Dedifferentiated amniotic fluid mesenchymal stem cell (primary cell): ENCODE results near the gene RBSN.

Source experiments
- DNase-seq: peaks from one replicate; pipeline ENCODE4 v3.0.0-alpha.2; 2016; ENCODE audit errors: extremely low spot score

Gene RBSN

GRCh38 chr3:15099364-15100098, 583 bp upstream of the RBSN start:
- no peak for DNase-seq

DNA sequence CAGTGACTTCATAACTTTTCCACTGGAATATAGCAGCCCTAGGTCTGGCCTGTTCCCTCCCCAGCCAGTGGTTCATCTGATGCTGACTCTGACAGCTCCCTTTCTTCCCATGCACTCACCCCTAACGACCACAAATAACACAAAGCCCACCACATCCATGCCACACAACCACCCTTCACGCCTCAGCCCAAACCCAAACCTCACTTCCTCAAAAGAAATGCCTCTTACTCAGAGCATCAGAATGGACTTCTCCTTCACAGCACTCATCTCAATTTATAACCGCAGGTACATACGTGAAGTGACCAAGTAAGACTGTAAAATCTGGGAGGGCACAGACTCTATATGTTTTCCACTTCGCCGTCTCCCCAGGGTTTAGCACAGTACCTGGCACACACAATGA, 1.1 kb downstream of the RBSN start:
- DNase-seq, result no peak

GRCh38 chr3:15096046-15096445, 2.9 kb downstream of the RBSN start:
- DNase-seq, result no peak

- DNase-seq, result no peak
Observed at GRCh38 chr3:15094187-15094875, 4.6 kb downstream of the RBSN start.

- no peak for DNase-seq
Observed at GRCh38 chr3:15092686-15093085, 6.3 kb downstream of the RBSN start.

DNA sequence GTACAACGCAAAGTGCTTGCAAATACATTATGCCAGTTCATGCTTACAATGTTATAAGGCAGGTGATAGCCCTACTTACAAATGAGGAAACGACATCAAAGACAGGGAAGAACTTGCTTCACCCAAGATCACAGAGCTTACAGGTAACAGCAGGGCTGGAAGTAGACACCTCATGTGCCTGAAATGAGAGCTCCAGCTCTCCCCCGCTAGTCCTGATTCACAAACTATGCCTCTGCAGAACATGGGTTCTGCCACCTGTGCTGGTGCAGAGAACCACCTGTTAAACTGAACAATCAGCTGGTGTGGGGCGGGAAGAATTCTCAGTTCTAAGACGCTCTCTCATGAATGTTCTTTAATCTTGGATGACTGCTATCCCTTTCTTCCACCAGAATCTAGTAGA, 7.4 kb downstream of the RBSN start:
- DNase-seq, result no peak

DNA sequence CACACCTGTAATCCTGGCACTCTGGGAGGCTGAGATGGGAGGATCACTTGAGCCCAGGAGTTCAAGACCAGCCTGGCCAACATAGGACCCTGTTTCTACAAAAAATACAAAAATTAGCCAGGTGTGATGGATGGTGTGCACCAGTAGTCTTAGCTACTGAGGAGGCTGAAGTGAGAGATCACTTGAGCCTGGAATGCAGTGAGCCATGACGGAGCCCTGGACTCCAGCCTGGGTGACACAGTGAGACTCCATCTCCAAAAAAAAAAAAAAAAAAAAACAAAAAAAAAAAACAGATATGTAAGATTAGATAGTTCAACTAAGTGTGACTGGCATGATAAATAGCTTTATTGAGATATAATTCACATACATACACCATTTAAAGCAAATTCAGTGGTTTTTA, 9.7 kb downstream of the RBSN start:
- DNase-seq, result no peak

DNA sequence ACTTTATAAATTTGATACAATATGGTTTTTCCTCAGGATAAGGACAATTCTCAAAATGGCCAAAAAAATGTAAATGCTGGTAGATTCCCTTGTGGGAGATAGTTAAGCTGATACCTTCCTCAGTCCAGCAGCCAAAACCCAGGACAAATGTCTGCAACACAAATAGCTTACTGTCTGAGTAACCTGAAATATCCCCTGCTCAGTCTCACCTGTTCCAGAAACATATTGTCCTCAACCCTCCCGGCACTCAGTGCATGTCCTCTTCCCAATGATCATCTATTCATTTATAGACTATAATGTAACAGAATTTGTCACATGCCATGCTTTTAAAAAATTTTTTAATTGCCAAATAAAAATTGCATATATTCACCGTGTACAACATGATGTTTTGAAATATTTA, 12.2 kb downstream of the RBSN start:
- no peak for DNase-seq

DNA sequence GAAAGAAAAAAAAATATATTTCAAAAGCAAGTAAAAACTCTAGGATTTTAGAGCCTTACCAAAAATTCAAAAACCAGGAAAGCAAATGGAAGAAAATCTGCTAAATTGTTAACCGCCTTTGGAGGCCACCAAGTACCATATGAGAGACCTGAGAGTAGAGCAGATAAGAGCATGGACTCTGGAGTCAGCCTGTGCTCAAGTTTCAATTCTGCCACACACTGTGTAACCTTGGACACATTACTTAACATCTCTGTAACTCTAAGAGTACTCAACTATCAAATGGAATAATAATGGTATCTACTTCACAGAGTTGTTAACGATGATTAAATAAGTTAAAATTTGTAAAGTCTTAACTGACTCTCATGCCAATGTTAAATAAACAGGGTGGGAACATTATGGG, 12.7 kb downstream of the RBSN start:
- no peak for DNase-seq

- DNase-seq, result no peak
Observed at GRCh38 chr3:15083252-15083651, 15.7 kb downstream of the RBSN start.

DNA sequence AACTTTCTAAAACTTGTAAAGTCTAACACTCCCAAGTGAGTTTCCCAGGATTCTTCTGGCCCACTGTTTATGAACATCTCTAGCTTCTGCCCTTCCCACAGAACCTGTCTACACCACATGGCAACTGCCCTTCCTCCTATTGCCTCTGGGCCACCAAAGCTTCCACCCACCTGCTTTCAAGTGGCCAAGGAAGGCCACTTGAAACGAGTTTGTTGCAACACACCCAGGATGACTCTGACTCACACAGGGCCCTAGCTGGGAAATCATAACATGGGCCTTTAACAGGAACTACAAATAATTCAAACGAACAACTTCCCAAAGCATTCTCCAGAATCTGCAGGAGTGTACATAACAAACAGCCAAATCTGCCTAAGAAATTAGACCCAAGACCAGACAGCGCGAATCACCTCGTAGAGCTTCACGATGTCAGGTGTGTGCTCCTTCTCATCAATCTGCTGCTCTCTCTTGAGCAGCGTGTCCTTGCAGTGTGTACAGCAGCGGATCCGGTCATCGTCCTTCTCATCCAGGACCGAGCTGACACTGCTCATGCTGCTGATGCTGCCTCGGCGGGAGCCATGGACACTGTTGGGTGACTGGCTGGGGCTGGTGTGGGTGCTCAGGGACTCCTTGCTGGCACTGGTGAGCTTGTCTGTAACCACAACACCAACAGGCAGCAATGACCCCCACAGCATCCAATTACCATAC, 16.8 kb downstream of the RBSN start:
- no peak for DNase-seq

GRCh38 chr3:15079091-15079490, 19.9 kb downstream of the RBSN start:
- DNase-seq, result no peak

DNA sequence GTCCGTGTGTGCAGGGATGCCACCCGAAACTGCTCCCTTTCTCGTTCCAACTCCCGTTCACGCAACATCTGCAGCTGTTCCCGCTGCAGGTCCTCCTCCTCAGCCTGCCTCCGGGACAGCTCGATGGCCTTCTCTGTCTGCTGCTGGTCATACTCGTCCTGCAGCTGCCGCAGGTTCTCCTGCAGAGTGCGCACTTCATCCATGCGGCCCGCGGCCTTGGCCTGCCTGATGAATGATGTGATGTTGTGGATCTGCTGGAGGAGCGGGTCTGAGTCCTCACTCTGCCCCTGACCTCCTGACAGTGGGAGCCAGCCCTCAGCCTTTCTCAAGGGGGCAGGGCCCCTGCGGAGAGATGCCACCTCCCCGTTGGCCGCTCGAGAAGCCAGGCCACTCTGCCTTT, 24.4 kb downstream of the RBSN start:
- DNase-seq, result no peak

- DNase-seq, result no peak
Observed at GRCh38 chr3:15071699-15072098, 27.2 kb downstream of the RBSN start.

- no peak for DNase-seq
Observed at GRCh38 chr3:15069441-15069840, 29.5 kb downstream of the RBSN start.

DNA sequence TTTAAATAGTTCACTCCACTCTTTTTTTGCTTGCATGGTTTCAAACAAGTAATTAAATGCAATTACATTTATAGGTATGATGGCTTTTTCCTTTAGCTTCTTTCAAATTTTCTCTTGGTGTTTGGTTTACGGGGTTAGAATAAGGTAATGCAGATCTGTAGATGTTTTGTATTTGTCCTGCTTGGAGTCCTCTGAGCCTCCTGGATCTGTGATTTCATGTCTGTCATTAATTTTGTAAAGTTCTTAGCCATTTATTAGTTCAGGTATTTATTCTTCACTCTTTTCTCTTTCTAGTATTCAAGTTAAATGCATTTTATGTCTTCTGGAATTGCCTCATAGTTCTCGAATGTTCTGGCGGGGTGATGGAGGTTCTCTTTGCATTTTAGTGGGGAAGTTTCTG, 32.5 kb downstream of the RBSN start:
- no peak for DNase-seq

- no peak for DNase-seq
Observed at GRCh38 chr3:15065550-15066007, 33.4 kb downstream of the RBSN start.

DNA sequence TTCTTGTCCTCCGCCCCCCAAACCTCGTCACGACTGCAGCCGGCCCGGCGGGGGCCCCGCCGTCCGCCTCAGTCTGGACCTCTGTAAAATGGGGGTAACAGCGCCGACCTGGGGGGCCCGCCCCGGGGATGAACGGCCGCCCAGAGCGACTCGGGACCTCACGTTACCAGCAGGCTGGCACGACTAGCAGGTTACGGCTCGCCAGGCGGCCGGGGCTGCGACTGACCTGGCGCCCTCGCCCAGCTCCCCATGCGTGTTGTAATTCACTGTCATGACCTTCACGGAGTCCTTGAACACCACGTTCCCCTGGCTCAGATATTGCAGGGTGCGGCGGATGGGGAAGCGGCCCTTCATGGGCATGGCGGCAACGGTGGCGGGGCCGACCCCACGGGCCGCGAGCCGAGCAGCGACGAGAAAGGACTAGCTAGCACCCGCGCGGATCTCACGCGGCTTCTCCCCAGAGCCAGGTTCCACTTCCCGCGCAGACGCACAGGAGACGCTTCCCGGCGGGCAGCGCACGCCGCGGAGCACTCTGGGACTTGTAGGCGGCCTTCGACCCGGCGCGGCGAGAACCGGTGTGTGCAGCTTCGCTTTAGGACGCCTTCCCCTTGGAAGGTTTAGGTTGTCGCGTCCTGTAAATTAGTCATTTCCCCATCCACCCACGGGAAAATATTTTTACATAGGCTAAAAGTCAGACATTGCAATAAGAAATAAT, 34.0 kb downstream of the RBSN start, which contains the start of gene MRPS25:
TSS of gene MRPS25 (minus strand) at position 481 of the 715 bp plus-strand sequence. CDS start at position 360, 121 bp downstream.
- DNase-seq, result peak; percentile 94

DNA sequence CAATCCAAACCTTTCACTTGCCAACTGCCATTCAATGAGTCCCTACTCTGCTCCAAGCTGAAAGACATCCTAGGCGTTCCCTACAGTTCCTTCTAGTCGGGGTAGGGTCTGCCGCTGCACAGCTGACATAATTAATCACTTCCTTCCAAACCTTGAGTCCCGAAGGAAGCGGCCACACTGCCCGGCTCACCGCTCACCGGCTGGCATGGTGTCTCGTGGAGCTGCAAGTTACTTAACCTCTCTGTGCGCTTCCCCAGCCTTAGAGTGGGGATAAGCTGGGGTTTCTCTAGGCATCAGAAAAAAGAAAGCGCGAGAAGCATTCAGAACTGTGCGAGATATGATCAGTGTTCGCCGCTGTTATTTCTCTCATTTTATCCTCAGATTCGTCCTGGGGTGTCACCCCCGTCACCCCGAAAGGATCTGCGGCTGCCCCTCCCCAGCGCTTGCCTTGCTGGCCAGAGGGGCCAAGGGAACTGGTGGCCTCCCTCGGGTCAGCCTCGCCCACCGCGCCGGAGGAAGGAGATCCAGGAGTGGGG, 34.6 kb downstream of the RBSN start:
- DNase-seq, result peak; percentile 26

GRCh38 chr3:15063656-15064286, 35.2 kb downstream of the RBSN start:
- DNase-seq, result no peak

- no peak for DNase-seq
Observed at GRCh38 chr3:15063238-15063637, 35.7 kb downstream of the RBSN start.
